LNCaP clone FGC (cell line): Measurements from ENCODE around the gene PINK1.

Experiments
- DNase-seq: peaks from one replicate; pipeline ENCODE4 v3.0.0-alpha.2; 2011; ENCODE audit warnings: low read depth
- H3K4me3 ChIP-seq: 2 replicates; pipeline ENCODE4 v1.5.1; 2011; ENCODE audit warnings: mild to moderate bottlenecking, low read depth, low read length, control low read depth
- TF ChIP-seq, protein P1 (sequence below): IDR thresholded peaks from 2 replicates; pipeline ENCODE4 v1.5.1; 2012; ENCODE audit warnings: mild to moderate bottlenecking; ENCODE audit not compliant: control insufficient read depth, insufficient read depth; ENCODE audit errors: extremely low read depth

The PINK1 gene

DNA sequence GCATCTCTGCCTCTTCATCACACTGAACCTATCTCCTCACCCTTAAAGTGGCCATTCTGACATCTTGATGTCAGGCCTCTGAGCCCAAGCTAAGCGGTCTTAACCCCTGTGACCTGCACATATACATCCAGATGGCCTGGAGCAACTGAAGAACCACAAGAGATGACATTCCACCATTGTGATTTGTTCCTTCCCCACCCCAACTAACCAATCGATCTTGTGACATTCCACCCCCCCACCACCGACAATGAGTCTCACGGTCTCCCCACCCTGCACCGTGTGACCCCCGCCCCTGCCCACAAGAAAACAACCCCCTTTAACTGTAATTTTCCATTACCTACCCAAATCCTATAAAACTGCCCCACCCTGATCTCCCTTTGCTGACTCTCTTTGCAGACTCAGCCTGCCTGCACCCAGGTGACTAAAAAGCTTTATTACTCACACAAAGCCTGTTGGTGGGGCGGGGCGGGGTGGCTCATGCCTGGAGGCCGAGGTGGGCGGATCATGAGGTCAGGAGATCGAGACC is 21.0 kb upstream of the PINK1 start:
- DNase-seq, result no peak
- TF ChIP-seq, protein P1, sequence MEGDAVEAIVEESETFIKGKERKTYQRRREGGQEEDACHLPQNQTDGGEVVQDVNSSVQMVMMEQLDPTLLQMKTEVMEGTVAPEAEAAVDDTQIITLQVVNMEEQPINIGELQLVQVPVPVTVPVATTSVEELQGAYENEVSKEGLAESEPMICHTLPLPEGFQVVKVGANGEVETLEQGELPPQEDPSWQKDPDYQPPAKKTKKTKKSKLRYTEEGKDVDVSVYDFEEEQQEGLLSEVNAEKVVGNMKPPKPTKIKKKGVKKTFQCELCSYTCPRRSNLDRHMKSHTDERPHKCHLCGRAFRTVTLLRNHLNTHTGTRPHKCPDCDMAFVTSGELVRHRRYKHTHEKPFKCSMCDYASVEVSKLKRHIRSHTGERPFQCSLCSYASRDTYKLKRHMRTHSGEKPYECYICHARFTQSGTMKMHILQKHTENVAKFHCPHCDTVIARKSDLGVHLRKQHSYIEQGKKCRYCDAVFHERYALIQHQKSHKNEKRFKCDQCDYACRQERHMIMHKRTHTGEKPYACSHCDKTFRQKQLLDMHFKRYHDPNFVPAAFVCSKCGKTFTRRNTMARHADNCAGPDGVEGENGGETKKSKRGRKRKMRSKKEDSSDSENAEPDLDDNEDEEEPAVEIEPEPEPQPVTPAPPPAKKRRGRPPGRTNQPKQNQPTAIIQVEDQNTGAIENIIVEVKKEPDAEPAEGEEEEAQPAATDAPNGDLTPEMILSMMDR, result no peak
- H3K4me3 ChIP-seq, result no peak overlapping the region

DNA sequence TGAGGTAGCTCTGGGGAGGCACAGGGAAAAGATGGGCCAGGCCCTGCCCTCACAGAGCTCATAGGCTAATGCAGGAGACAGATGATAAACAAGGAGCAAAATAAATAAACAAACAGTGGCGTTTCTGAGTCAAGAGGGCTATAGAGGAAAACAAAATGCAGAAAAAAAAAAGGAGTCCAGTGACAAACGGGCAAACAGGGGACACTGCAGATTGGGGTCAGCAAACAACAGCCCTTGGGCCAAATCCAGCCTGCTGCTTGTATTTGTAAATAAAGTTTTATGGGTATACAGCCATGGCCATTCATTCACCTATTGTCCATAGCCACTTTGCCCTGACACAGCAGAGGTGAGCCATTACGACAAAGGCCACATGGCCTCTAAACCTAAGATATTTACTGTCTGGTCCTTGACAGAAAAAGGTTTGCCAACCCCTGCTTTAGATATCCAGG is 19.1 kb upstream of the PINK1 start:
- DNase-seq, result no peak
- H3K4me3 ChIP-seq, result no peak overlapping the region
- TF ChIP-seq, protein P1, result no peak

DNA sequence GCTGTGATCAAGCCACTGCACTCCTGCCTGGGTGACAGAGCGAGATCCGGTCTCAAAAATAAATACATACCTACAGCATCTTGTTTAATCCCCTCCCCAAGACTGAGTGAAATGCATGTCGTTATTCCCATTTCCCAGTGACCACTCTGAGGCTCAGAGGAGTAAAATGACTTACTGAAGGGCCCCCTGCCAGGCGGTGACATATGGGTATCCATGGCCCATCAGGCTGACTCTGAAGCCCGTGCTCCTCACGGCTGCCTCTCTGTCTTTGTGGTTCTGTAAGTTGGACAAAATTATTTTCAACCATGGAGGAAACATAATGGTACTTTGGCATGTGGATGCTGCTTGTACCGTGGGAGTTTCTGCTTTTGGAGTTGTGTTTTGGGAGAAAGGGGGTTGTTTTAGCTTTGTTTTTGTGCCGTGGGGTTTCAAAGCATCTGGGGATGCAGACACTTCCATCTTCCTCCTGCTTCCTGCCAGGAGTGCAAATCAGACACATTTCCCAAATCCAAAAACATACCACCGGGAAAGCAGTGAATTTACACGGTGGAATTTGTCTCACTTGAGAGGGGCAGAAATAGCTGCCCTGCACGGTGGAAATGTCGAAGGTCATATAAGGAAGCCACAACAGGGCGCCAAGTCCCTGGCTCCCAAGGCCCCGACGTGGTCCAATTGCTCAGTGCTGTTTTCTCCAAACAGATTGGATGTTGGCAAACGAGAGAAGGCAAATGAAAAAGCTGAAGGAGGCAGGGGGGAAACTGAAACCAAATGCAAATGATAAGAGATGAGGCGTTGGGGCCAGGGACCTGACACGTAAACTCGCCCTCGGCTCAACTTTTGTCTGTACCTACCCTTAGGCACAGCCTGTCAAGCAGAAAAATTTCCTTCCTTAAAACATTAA is 17.1 kb upstream of the PINK1 start:
- H3K4me3 ChIP-seq, result no peak overlapping the region
- DNase-seq, result no peak
- TF ChIP-seq, protein P1, result no peak

- no peak overlapping the region for H3K4me3 ChIP-seq
- no peak for DNase-seq
- TF ChIP-seq, protein P1, result no peak
Measured at GRCh38 chr1:20616847-20617487, 16.3 kb upstream of the PINK1 start.

GRCh38 chr1:20618550-20618949 is 14.7 kb upstream of the PINK1 start:
- no peak overlapping the region for H3K4me3 ChIP-seq
- TF ChIP-seq, protein P1, result no peak
- no peak for DNase-seq

DNA sequence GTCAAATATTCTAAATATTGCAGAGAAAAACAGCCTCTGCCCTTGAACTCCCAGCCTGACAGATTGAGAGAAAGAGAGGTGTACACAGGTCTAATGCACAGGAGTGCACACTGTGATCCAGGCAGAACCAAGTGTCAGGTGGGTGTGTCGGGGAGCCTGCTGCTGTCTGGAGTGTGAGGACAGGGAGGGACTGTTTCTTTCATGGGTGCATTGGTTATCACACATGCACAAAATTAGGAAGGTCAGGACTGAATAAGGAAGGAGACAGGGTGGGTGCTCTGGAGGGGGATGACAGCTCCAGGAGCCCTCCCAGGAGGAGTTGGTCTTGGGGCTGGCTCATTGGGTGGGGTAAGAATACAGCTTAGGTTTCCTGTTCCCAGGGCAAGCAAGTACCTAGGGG is 13.3 kb upstream of the PINK1 start:
- DNase-seq, result no peak
- TF ChIP-seq, protein P1, result no peak
- H3K4me3 ChIP-seq, result no peak overlapping the region
